ENCODE results near the gene DCHS1.

Gene DCHS1

GRCh38 chr11:6673523-6674218 lies 18.1 kb upstream of the DCHS1 start:
- FAIRE-seq, result peak; percentile 52
- TF ChIP-seq SPI1 (IDR thresholded peaks at IDR 0.05; ENCODE audit: low read depth, low read length), result peak; percentile 72
- no peak for TF ChIP-seq POLR2A (IDR thresholded peaks at IDR 0.05; ENCODE audit: low read depth, low read length)
- no peak for DNase-seq (ENCODE audit: insufficient read length, low spot score)

- DNase-seq (ENCODE audit: insufficient read length, low spot score) (no peak), FAIRE-seq (no peak)
- TF ChIP-seq PAX5 (IDR thresholded peaks at IDR 0.05; ENCODE audit: insufficient read depth, low read length, severe bottlenecking) (no peak), POU2F2 (IDR thresholded peaks at IDR 0.05; ENCODE audit: low read depth, low read length) (no peak), SPI1 (IDR thresholded peaks at IDR 0.05; ENCODE audit: low read depth, low read length) (0 out of 2 replicates have a peak, but pooled peaks have one; percentile 19), TAF1 (IDR thresholded peaks at IDR 0.05; ENCODE audit: low read depth, low read length) (no peak), POLR2A (IDR thresholded peaks at IDR 0.05; ENCODE audit: low read depth, low read length) (no peak), POLR2AphosphoS5 (IDR thresholded peaks at IDR 0.05; ENCODE audit: low read depth, low read length) (no peak)
Observed at GRCh38 chr11:6671991-6672390, 16.4 kb upstream of the DCHS1 start.

GRCh38 chr11:6670202-6670830 lies 14.7 kb upstream of the DCHS1 start:
- TF ChIP-seq TAF1 (IDR thresholded peaks at IDR 0.05; ENCODE audit: low read depth, low read length) (no peak), POLR2A (IDR thresholded peaks at IDR 0.05; ENCODE audit: low read depth, low read length) (no peak), SPI1 (IDR thresholded peaks at IDR 0.05; ENCODE audit: low read depth, low read length) (no peak), PAX5 (IDR thresholded peaks at IDR 0.05; ENCODE audit: insufficient read depth, low read length, severe bottlenecking) (no peak), POLR2AphosphoS5 (IDR thresholded peaks at IDR 0.05; ENCODE audit: low read depth, low read length) (no peak), POU2F2 (IDR thresholded peaks at IDR 0.05; ENCODE audit: low read depth, low read length) (no peak)
- DNase-seq (ENCODE audit: insufficient read length, low spot score), result no peak
- no peak for FAIRE-seq

- FAIRE-seq (no peak), DNase-seq (ENCODE audit: insufficient read length, low spot score) (no peak)
- TF ChIP-seq POLR2A (IDR thresholded peaks at IDR 0.05; ENCODE audit: low read depth, low read length) (no peak), POU2F2 (IDR thresholded peaks at IDR 0.05; ENCODE audit: low read depth, low read length) (no peak), TAF1 (IDR thresholded peaks at IDR 0.05; ENCODE audit: low read depth, low read length) (no peak), PAX5 (IDR thresholded peaks at IDR 0.05; ENCODE audit: insufficient read depth, low read length, severe bottlenecking) (no peak), POLR2AphosphoS5 (IDR thresholded peaks at IDR 0.05; ENCODE audit: low read depth, low read length) (no peak), SPI1 (IDR thresholded peaks at IDR 0.05; ENCODE audit: low read depth, low read length) (no peak)
Observed at GRCh38 chr11:6667733-6668374, 12.2 kb upstream of the DCHS1 start.

- TF ChIP-seq SPI1 (IDR thresholded peaks at IDR 0.05; ENCODE audit: low read depth, low read length), result no peak
- no peak for TF ChIP-seq PAX5 (IDR thresholded peaks at IDR 0.05; ENCODE audit: insufficient read depth, low read length, severe bottlenecking)
- no peak for TF ChIP-seq POLR2A (IDR thresholded peaks at IDR 0.05; ENCODE audit: low read depth, low read length)
- TF ChIP-seq POLR2AphosphoS5 (IDR thresholded peaks at IDR 0.05; ENCODE audit: low read depth, low read length), result no peak
- no peak for TF ChIP-seq TAF1 (IDR thresholded peaks at IDR 0.05; ENCODE audit: low read depth, low read length)
- no peak for TF ChIP-seq POU2F2 (IDR thresholded peaks at IDR 0.05; ENCODE audit: low read depth, low read length)
- FAIRE-seq (no peak), DNase-seq (ENCODE audit: insufficient read length, low spot score) (no peak)
Observed at GRCh38 chr11:6666302-6667183, 10.9 kb upstream of the DCHS1 start.

GRCh38 chr11:6664551-6664950 lies 8.9 kb upstream of the DCHS1 start:
- DNase-seq (ENCODE audit: insufficient read length, low spot score), result no peak
- no peak for FAIRE-seq
- TF ChIP-seq SPI1 (IDR thresholded peaks at IDR 0.05; ENCODE audit: low read depth, low read length) (no peak), POLR2A (IDR thresholded peaks at IDR 0.05; ENCODE audit: low read depth, low read length) (no peak), TAF1 (IDR thresholded peaks at IDR 0.05; ENCODE audit: low read depth, low read length) (no peak), POU2F2 (IDR thresholded peaks at IDR 0.05; ENCODE audit: low read depth, low read length) (no peak), PAX5 (IDR thresholded peaks at IDR 0.05; ENCODE audit: insufficient read depth, low read length, severe bottlenecking) (no peak)

- TF ChIP-seq SPI1 (IDR thresholded peaks at IDR 0.05; ENCODE audit: low read depth, low read length) (no peak), POLR2AphosphoS5 (IDR thresholded peaks at IDR 0.05; ENCODE audit: low read depth, low read length) (no peak)
- no peak for FAIRE-seq
- DNase-seq (ENCODE audit: insufficient read length, low spot score), result no peak
Observed at GRCh38 chr11:6663794-6664469, 8.3 kb upstream of the DCHS1 start.

GRCh38 chr11:6660712-6661111 lies 5.1 kb upstream of the DCHS1 start:
- FAIRE-seq (no peak), DNase-seq (ENCODE audit: insufficient read length, low spot score) (no peak)
- peak; percentile 87 for TF ChIP-seq SPI1 (IDR thresholded peaks at IDR 0.05; ENCODE audit: low read depth, low read length)
- TF ChIP-seq TAF1 (IDR thresholded peaks at IDR 0.05; ENCODE audit: low read depth, low read length), result no peak

GRCh38 chr11:6658647-6659046 lies 3.0 kb upstream of the DCHS1 start:
- no peak for TF ChIP-seq TAF1 (IDR thresholded peaks at IDR 0.05; ENCODE audit: low read depth, low read length)
- no peak for TF ChIP-seq POU2F2 (IDR thresholded peaks at IDR 0.05; ENCODE audit: low read depth, low read length)
- TF ChIP-seq SPI1 (IDR thresholded peaks at IDR 0.05; ENCODE audit: low read depth, low read length), result no peak
- TF ChIP-seq POLR2AphosphoS5 (IDR thresholded peaks at IDR 0.05; ENCODE audit: low read depth, low read length), result no peak
- TF ChIP-seq PAX5 (IDR thresholded peaks at IDR 0.05; ENCODE audit: insufficient read depth, low read length, severe bottlenecking), result no peak
- no peak for TF ChIP-seq POLR2A (IDR thresholded peaks at IDR 0.05; ENCODE audit: low read depth, low read length)
- no peak for FAIRE-seq
- no peak for DNase-seq (ENCODE audit: insufficient read length, low spot score)

All from GM12891 (cell line).